Retinal pigment epithelial cell (primary cell): Measurements from ENCODE around the gene POLG.

Experiments used
- DNase-seq: peaks from one replicate; pipeline ENCODE4 v3.0.0-alpha.2; 2010; ENCODE audit warnings: low read depth
- H3K4me3 ChIP-seq: 2 replicates; pipeline ENCODE4 v1.5.1; 2011; ENCODE audit warnings: mild to moderate bottlenecking, low read length, control low read depth, moderate library complexity
- TF ChIP-seq, protein P1 (sequence below): conservative IDR thresholded peaks from 2 replicates; pipeline ENCODE4 v1.5.1; 2011; ENCODE audit warnings: low read depth, low read length, control low read depth, inconsistent platforms

The POLG gene

DNA sequence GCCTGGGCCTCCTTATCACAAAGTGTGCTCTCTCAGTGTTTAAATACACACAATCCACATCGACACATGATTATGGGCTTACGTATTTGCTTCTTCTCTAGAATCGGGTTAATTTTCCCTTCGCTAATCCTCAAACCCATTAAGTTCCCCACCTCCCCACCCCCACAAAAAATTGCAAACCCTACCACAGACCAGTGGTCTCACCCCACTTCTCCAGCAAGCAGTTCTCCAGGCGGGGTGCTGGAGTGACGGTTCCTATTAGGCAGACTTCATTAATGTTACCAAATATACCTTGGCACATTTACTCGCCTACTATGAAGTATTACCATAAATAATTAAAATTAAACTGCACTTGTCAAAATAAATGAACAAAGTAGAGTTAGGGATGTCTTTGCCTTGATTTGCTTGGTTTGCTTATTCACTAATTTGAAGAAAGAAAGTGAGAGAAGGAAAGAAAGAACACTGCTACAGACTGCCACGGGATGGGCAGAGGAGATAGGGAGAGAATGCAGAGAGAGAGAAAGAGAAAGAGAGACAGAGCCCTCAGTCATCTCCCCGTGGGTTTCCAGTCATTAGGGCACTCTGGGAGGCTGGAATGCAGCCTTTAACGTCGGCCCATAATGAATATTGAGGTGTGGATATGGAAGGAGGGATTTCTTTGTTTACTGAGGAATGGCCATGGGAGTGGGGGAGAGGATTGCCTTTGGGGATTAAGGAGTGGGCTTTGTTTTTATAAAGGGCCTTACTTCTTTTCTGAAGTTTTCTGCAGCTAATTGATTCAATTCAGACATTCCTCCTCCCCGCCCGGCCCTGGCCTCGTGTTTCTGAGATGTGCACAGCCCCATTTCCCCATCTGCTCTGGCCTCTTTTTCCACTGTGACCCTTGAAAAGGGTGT, 39.7 kb upstream of the POLG start:
- DNase-seq: no peak
- TF ChIP-seq, protein P1, sequence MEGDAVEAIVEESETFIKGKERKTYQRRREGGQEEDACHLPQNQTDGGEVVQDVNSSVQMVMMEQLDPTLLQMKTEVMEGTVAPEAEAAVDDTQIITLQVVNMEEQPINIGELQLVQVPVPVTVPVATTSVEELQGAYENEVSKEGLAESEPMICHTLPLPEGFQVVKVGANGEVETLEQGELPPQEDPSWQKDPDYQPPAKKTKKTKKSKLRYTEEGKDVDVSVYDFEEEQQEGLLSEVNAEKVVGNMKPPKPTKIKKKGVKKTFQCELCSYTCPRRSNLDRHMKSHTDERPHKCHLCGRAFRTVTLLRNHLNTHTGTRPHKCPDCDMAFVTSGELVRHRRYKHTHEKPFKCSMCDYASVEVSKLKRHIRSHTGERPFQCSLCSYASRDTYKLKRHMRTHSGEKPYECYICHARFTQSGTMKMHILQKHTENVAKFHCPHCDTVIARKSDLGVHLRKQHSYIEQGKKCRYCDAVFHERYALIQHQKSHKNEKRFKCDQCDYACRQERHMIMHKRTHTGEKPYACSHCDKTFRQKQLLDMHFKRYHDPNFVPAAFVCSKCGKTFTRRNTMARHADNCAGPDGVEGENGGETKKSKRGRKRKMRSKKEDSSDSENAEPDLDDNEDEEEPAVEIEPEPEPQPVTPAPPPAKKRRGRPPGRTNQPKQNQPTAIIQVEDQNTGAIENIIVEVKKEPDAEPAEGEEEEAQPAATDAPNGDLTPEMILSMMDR: no peak
- H3K4me3 ChIP-seq: no peak overlapping the region

DNA sequence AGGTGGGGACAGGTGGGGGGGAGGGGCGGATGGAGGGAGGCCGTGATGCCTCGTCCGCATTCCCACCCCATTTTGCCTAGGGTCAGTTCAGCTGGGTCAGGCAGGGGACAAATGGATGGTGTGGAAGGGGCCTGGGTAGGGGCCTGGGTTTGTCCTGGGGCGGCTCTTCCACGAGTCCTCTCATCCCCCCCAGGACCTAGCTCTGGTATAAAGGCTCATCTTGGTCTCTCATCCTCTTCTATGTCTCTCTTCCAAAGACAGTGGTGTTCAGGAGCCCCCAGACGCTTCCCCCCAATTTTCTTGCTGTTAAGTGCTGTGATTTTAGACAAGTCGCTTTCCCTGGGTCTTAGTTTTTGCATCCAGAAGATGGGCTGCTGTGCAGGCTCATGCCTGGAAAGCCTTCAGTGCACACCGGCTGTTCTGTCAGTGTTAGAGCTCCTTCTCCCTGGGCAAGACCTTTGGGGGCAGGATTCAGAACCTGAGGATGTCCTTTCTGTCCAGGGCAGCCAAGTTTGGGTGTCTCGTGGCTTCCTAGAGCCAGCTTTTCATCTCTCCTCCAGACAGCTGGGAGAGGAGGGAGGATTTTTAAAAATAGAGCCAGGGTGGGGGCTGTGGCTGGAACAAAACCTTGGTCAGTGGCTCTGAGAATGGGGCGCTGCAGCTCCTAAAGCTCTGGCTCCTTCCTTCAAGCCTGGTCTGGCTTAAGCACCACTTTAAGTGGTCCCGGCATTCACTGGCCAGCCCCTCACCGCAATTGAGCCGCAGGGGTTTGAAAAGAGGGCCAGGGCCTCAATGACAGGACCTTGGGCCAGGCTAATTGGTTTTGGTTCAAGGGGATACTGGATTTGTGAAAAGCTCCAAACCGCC, 37.7 kb upstream of the POLG start:
- no peak overlapping the region for H3K4me3 ChIP-seq
- TF ChIP-seq, protein P1: no peak
- no peak for DNase-seq

- TF ChIP-seq, protein P1: no peak
- no peak overlapping the region for H3K4me3 ChIP-seq
- no peak for DNase-seq
Measured at GRCh38 chr15:89371228-89372044, 36.8 kb upstream of the POLG start.

DNA sequence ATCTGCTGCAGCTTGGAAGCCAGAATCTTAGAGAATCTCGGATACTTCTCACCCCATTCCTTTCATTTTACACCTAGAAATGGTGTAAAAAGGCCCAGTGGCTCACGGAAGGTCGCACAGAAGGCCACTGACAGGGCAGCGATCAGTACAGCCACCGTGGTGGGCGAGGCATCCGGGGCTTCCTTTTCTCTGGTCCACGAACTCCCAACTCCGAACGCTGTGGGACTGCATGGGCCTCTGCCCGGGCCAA, 36.3 kb upstream of the POLG start:
- TF ChIP-seq, protein P1: no peak
- no peak for DNase-seq
- H3K4me3 ChIP-seq: no peak overlapping the region

DNA sequence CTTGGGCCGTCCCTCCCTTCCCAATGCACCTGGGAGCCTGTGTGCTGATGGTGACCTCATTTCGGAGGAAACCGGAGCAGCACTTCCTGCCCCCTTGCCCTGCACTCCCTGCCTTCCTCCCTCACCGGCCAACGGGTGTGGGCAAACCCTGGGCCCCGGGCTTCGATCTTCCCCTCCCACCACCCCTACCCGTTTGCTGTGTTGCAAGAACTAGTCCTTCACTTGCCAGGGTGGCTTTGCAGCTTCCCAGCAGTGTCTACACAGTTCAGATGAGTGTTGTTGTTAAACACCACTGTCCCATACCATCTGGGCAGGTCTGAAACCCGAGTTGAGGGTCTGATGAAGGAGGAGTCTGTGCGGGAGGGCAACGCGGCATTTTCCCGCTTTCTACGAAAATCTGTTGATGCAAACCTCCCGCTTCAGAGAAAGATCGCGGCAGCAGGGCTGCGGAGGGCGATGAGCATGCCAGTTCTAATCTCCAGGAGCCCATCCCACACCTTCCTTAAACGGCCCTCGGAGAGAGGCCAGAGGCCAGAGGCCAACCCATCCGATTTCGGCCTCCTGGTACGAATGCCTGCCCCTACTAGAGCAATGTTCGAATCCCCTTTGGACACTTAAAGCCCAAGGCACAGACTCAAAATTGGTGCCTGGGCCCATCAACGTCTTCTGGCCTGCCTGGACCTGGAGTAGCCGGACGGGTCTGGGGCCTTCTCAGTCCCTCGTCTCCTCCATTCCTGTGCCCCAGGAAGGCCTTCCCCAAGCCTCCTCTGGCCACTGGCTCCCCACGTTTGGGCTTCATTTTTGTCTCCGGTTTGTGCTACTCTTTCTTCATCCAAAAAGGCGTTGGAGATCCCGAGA, 35.7 kb upstream of the POLG start:
- DNase-seq: no peak
- H3K4me3 ChIP-seq: no peak overlapping the region
- TF ChIP-seq, protein P1: no peak

DNA sequence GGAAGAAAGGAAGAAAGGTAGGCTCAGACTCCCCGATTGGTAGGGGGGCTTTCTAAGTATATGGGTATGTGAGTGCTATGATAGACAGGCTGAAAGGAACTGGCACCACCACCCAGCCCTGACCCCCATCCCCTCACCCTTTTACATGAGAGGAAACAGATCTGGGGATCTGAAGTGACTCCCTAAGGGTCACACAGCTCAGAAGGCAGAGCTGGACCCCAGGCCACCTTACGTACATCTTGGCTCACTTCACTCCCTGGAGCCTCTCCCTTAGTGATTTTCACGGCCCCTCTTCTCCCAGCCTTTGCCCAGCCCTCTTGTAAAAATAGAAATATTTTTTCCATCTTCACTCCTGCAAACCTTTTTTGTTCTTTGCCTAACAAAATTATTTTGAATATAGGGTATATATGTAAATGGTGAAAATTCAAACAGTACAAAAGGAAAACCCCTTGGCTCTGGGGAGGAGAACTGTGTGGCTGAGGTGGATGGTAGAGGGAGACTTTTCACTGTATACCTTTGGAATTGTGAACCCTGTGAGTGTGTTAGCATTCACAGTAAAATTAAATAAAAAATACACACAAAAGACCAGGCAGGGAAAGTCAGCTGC, 34.8 kb upstream of the POLG start:
- H3K4me3 ChIP-seq: no peak overlapping the region
- DNase-seq: no peak
- TF ChIP-seq, protein P1: no peak
